Left ventricle myocardium inferior (tissue), 1 donor: Measurements from ENCODE around the gene FNBP1L. TPM values are rescaled to one million over a fixed set of nuclear protein-coding genes. Genes with fewer than 3 reads are reported as not detected.

Experiments used
- DNase-seq: peaks from one replicate; pipeline ENCODE4 v3.0.0-alpha.2; 2020
- H3K27ac ChIP-seq: fragments of 200-600 bp; replicated peaks from 2 replicates; pipeline ENCODE4 v1.8.0; 2021
- H3K27me3 ChIP-seq: fragments of 200-600 bp; 2 replicates; pipeline ENCODE4 v1.8.0; 2021; ENCODE audit warnings: low read depth
- H3K36me3 ChIP-seq: fragments of 200-600 bp; 2 replicates; pipeline ENCODE4 v1.8.0; 2021
- H3K4me1 ChIP-seq: fragments of 200-600 bp; 2 replicates; pipeline ENCODE4 v1.8.0; 2021
- H3K4me3 ChIP-seq: fragments of 200-600 bp; 2 replicates; pipeline ENCODE4 v1.8.0; 2021; ENCODE audit warnings: mild to moderate bottlenecking, moderate library complexity
- H3K9me3 ChIP-seq: fragments of 200-600 bp; replicated peaks from 2 replicates; pipeline ENCODE4 v1.8.0; 2021
- CTCF ChIP-seq: fragments of 200-600 bp; IDR thresholded peaks from 2 replicates; pipeline ENCODE4 v1.8.0; 2021; ENCODE audit warnings: antibody characterized with exemption, mild to moderate bottlenecking, borderline replicate concordance
- intact Hi-C: fragments of 100-400 bp; cut with micrococcal nuclease; formaldehyde crosslinking; loops from one replicate; pipeline ENCODE4 v1.11.0; 2022
- total RNA-seq: library from RNA; stranded (reverse); fragmentation: NEBNext Ultra II Directional; extraction: Animal tissue kit (Norgen Biotek cat#: 25700); gene quantifications from one replicate; pipeline ENCODE4 v1.2.1, GENCODE V29; 2021
- donor health status: DM: no; HTN: yes; CAD: no; lungs with severe emphysema.

FNBP1L gene
- total RNA-seq, 1 donor from 2014 or later, result 28.0 TPM

GRCh38 chr1:93581917-93582850 is 134.3 kb downstream of the FNBP1L start:
- DNase-seq, result no peak
- Histone ChIP-seq H3K27me3 (no peaks in the 10 kb centered on the region), H3K9me3 (no peaks in the 10 kb centered on the region), H3K36me3 (peaks cover 45% of the 10 kb centered on the region), H3K4me3 (no peak overlapping the region), H3K27ac (peak overlapping the region; percentile 93), H3K4me1 (peaks cover 82% of the 10 kb centered on the region)
- intact Hi-C loops, result no loop called here
- TF ChIP-seq CTCF, result no peak

- Histone ChIP-seq H3K36me3 (peaks cover 62% of the 10 kb centered on the region), H3K27me3 (no peaks in the 10 kb centered on the region), H3K4me3 (peak overlapping the region; percentile 49), H3K4me1 (peaks cover 83% of the 10 kb centered on the region), H3K9me3 (no peaks in the 10 kb centered on the region), H3K27ac (peak overlapping the region; percentile 93)
- TF ChIP-seq CTCF, result peak; percentile 59
- intact Hi-C loops, result no loop called here
- DNase-seq, result no peak
Observed at GRCh38 chr1:93584261-93585003, 136.5 kb downstream of the FNBP1L start.

GRCh38 chr1:93585059-93585966 is 137.4 kb downstream of the FNBP1L start:
- intact Hi-C loops, result no loop called here
- H3K9me3 ChIP-seq, result no peaks in the 10 kb centered on the region
- peak overlapping the region; percentile 49 for H3K4me3 ChIP-seq
- peak; percentile 93 for DNase-seq
- no peak for TF ChIP-seq CTCF
- peaks cover 65% of the 10 kb centered on the region for H3K36me3 ChIP-seq
- no peaks in the 10 kb centered on the region for H3K27me3 ChIP-seq
- H3K4me1 ChIP-seq, result peaks cover 83% of the 10 kb centered on the region
- H3K27ac ChIP-seq, result peak overlapping the region; percentile 93

GRCh38 chr1:93587354-93587753 is 139.4 kb downstream of the FNBP1L start:
- Histone ChIP-seq H3K36me3 (peaks cover 54% of the 10 kb centered on the region), H3K9me3 (no peaks in the 10 kb centered on the region), H3K27ac (peak overlapping the region; percentile 93), H3K4me3 (no peak overlapping the region), H3K4me1 (peaks cover 86% of the 10 kb centered on the region), H3K27me3 (no peaks in the 10 kb centered on the region)
- no peak for TF ChIP-seq CTCF
- DNase-seq, result no peak
- intact Hi-C loops, result no loop called here

- H3K36me3 ChIP-seq, result peaks cover 46% of the 10 kb centered on the region
- no peak for DNase-seq
- no peak overlapping the region for H3K4me3 ChIP-seq
- intact Hi-C loops, result no loop called here
- peak overlapping the region; percentile 93 for H3K27ac ChIP-seq
- peaks cover 93% of the 10 kb centered on the region for H3K4me1 ChIP-seq
- no peak for TF ChIP-seq CTCF
- no peaks in the 10 kb centered on the region for H3K27me3 ChIP-seq
- H3K9me3 ChIP-seq, result no peaks in the 10 kb centered on the region
Observed at GRCh38 chr1:93588206-93588605, 140.3 kb downstream of the FNBP1L start.
